Hippocampal formation (tissue), 2 donors: ENCODE results near the gene WDR88.
"Not testable (repeated sequence)": the region's sequence is repeated elsewhere in the genome, so short reads cannot be mapped to it uniquely, and the experiment has no call there.

Experiments used
- DNase-seq, 2 donors: peaks; one replicate each; lab custom pipeline; 2025; lab: John Stamatoyannopoulos, UW

The WDR88 gene

GRCh38 chr19:33210266-33210940 is 78.5 kb downstream of the WDR88 start:
- DNase-seq: no peak

DNA sequence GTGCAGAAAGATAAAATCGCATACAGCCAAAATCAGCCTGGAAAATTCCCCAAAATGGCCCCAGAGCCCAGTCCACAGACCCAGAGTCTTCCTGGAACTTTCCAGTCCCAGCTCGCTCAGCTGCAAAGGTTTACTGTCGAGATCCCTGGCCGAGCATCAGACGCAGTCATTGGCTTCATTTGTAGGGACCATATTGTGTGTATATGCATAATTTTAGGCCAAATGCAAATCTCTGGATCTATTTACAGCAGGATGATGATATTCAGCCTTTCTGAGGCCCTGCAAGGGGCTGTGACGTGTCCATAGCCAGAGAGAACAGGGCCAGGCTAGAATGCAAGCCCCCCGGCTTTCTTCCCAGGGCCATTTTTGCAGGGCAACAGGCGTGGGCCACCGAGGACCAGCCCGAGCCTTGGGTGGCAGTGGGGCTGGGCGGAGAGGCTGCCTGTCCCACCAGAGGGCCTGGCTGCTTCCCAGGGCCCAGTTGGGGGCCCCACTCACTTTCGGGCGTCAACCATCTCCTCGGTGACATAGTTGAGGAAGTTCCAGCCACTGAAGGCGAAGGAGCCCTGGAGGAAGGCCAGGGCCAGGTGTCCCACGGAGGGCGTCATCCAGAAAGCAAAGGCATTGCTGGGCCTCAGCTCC is 80.0 kb downstream of the WDR88 start:
- DNase-seq: no peak

DNA sequence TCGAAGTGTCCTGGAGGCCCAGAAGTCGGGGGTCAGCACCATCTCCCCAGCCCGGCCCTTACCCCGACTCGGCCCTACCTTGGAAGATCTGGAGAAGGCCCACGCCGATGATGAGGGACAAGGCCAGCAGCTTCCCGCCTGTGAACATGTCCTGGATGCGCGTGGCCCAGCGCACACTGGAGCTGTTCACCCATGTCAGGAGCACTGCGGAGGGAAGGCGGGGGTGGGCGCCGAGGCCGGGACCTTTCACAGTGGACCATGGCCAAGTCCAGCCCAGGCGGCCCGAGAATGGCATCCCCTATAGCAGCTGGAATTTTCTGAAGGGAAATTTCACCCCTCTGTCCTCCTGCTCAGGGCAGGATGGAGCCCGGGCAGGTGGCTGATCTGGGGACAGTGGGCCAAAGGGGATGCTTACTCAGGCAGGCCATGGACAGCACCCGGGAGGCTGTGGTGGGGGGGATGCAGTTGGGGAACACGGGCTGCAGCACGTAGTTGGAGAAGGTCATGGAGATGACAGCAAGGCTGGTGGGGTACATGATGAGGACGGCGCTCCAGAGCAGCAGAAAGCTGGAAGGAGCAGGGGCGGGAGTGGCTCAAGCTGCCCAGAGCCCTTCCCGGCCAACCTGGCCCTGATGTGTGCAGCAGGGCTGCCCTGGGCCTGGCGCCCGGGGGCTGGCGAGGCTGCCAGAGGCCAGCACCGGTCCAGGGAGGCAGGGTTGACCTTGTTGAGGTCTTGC is 80.7 kb downstream of the WDR88 start:
- no peak for DNase-seq

DNA sequence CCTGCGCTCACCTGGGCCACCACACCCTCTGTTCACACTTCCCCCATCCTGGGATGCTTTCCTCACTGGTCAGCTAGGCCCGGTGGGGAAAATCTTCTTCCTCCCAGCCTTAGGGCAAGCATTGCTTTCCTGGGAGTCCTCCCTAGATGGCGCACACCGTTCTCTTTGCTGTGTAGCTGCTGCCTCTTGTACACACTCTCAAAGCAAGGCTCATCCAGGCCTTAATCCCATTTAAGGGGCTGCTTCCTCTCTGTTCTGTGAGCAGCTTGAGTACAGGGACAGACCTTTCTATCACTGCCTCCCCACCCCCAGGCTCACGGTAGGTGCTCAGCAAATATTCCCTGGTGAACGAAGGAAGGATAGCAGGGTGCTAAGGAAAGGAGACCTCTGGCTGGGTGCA is 82.7 kb downstream of the WDR88 start:
- DNase-seq: no peak

DNA sequence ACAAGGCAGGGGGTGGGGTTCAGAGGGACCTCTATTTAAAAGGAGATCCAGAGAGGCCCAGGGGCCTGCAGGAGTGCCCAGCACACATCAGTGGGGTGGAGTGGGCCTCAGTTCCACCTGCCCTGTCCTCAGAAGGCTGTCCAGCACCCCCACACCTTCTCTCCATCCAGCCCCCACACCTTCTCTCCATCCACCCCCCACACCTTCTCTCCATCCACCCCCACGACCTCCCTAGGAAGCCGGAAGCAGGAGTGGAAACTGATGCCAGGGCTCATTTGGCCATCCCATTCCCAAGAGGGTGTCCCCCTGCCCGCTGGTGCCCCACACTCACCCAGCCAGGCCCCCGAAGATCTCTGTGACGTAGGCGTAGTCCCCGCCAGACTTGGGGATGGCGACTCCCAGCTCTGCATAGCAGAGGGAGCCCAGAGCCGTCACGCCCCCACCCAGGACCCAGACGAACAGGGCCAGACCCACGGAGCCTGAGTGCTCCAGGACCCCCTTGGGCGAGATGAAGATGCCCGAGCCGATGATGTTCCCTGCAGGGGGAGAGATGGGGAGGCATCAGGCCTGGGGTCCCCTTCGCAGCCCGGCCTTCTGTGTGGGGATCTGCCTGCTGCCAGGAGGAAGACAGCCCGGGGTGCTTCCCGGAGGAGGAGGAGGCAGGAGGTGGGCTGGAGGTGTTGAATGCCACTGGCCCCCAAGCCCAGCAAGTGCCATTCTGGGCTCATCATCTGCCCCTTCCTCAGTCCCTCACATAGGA is 83.7 kb downstream of the WDR88 start:
- no peak for DNase-seq

DNA sequence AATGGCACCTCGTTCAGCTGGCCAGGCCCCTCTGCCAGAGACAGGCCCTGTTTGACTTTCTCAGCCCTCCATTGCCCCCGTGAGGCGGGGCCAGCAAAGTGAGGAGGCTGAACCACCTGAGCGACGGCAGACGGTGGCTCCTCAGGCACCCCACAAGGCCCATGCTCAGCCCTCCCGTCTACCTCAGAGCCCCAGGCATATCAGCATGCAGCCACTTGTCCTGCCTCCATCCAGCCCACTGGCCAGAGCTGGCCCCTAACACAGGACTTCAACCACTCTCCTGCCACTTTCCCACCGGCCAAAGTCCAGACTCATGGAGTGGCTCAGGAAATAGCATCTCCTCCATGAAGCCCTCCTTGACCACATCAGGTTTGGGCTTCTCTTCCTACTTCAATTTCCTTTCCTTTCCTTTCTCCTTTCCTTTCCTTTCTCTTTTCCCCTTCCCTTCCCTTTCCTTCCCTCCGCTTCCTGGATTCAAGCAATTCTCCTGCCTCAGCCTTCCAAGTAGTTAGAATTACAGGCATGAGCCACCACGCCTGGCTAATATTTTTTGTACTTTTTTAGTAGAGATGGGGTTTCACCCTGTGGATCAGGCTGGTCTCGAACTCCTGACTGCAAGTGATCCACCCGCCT is 84.4 kb downstream of the WDR88 start:
- DNase-seq: no peak

GRCh38 chr19:33217881-33218280 is 86.0 kb downstream of the WDR88 start:
- DNase-seq: no peak

- no peak for DNase-seq
Observed at GRCh38 chr19:33219261-33219815, 87.4 kb downstream of the WDR88 start.

GRCh38 chr19:33220115-33220514 is 88.2 kb downstream of the WDR88 start:
- DNase-seq: no peak

DNA sequence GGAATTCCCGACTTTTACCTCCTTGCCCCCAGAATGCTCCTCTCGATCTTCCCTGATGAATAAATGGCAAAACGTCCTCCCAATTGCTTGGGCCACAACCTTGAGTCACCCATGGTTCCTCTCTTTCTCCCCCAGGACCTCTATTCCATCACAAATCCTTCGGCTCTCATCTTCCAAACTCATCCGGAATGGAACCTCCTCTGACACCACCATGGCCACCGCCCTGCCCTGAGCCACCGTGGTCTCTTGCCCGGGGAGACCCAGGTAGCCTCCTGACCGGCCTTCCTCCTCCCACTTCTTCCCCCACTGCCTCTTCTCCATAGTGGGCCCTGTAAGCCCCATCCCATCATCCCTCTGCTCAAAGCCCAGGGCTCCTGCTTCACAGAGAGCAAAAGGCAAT is 88.8 kb downstream of the WDR88 start:
- no peak for DNase-seq

GRCh38 chr19:33221638-33222037 is 89.7 kb downstream of the WDR88 start:
- no peak for DNase-seq

- not testable (repeated sequence) for DNase-seq
Observed at GRCh38 chr19:33222255-33222654, 90.3 kb downstream of the WDR88 start.

GRCh38 chr19:33224694-33225457 is 93.0 kb downstream of the WDR88 start:
- no peak for DNase-seq
